HG02938 (cell line): ENCODE measurements around the gene KIAA0513.
A peak's percentile ranks its signal among the peaks of the same experiment; 100 is the strongest.

ENCODE experiments used
- ATAC-seq: cut with Tn5 transposase; IDR thresholded peaks from one replicate; pipeline ENCODE4 v1.9.1; 2021; ENCODE audit warnings: mild to moderate bottlenecking, moderate library complexity; ENCODE audit not compliant: unreplicated experiment

Gene KIAA0513

DNA sequence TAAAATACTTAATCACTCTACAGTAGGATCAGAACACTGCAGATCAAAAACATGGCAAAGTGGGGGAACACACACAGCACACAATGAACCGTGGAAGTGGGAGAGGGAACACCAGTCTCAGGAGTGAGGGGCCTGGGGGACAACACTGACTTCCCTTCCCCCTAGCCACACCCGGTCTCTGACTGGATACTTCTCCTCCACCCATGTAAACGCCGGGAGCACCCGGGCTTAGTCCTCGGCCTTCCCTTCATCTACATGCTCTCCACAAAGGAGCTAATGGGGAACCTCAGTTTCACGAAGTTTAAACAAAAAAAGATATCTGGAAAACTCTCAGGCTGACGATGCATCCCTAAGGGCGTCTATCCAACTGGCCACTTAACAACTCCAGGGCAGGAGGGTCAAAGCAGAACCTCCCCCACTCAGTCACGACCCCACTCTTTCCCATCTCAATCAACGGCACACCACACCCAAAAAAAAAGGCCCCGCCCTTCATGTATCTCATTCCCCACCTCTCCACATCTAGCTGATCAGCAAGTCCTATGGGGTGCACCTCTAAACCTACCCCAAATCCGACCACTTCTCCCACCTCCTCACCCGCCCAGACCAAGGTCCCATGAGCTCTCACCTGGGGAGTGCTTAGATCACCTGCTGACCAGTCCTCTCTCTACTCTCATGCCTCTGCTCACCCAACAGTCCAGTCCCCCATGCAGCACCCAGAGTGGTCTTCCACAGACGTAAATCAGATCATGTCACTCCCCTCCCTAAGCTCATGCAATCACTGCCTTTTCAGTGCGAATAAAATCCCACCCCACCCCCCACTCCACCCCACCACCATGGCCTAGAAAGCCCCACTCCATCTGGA, 23.6 kb upstream of the KIAA0513 start:
- ATAC-seq: no peak

DNA sequence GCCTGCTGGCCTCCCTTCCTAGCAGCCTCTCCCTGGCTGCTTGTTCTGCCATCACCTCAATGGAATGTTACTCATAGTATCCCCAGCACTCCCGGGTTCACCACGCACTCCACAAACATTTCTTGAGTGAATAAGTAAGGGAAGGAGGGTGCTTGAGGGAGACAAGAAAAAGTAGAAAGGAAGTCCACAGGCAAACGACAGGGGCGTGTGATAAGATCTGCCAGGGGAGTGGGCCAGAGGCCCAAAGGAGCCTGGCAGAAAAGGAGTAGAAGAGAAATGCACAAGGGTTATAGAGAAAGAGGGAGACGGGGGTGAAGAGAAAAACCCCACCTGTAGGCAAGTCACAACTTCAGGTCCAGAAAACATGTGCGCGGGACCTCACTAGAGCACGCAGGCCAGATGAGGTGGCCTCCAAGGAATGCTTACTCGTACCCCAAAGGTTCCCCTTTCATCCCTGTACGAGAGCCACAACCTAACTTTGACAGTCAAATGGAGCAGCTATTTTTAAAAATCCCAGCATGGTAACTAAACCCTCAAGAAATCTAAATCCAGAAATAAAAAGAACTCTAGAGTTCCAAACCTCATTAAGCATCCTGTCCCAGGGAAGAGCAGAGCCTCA, 22.9 kb upstream of the KIAA0513 start:
- ATAC-seq: no peak

DNA sequence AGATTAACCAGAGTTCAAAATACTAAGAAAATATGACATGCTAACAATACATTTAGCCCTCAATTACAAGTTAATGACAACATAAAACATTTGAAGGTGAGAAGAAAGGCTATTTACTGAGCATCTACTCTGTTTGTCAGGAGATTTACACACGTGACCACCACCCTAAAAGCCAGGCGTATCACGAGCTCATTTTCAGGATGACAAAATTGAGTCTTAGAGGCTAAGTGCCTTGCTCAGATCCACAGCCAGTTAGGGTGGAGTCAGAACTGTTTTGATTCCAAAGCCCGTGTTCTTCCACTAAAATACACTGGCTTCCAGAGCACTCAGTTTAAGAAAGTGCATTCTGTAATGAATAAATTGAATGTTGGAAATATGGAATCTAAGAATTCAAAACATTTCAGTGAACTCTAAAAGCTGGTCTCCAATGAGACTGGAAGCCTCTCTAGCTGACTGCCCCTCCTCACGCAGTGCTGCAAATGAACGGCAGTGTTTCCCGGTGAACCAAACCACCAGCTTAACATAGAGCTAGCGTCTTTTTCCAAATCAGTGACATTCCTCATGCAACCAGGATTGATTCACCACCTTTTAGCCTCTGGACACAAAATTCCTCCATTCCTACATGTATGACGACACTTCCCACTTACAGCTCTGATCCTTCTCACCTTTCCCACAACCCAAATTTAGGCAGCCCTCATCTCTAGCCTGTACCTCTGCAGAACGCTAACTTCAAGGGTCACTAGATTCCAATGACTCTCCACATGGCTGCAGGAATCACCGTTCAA, 22.1 kb upstream of the KIAA0513 start:
- ATAC-seq: no peak

DNA sequence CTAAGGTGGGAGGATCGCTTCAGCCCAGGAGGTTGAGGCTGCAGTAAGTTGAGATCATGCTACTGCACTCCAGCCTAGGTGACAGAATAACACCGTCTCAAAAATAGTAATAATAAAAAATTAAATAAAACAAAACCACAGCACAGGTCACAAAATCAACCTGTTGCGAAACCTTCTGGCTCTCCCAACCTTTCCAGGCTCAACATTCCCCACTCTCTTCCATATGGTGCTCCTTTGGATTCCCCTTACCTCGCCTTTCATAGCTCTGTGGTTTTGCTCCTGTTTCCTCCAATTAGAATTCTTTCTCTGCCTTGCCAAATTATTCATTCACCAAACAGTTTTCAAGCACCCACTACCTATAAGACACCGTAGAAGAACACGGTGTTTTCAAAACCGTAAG, 21.0 kb upstream of the KIAA0513 start:
- no peak for ATAC-seq

DNA sequence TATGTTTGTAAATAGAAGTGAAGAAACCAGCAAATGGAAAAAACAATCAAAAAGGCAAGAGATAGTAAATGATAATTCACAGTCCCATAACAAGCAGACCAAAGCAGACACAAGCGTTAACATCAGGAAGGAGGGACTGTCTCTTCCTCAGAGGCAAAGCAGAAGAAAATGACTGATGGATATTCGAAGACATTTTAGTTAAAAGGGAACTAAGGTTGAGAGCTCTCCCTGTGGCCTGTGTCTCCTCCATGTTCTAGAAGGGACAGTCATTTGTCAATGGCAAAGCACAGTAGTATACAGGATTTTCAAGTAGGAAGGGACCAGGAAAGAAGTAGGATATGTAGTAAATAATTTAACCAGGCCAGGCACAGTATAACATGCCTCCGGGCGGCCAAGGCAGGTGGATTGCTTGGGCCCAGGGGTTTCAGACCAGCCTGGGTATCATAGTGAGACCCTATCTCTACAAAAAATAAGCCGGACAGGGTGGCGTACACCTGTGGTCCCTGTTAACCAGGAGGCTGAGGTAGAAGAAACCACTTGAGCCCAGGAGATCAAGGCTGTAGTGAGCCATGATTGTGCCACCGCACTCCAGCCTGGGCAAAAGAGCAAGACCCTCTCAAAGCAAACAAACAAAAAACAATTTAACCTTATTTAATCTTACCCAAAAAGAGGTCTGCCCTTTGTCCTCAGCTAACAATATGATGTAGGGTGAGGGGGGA, 19.9 kb upstream of the KIAA0513 start:
- no peak for ATAC-seq

DNA sequence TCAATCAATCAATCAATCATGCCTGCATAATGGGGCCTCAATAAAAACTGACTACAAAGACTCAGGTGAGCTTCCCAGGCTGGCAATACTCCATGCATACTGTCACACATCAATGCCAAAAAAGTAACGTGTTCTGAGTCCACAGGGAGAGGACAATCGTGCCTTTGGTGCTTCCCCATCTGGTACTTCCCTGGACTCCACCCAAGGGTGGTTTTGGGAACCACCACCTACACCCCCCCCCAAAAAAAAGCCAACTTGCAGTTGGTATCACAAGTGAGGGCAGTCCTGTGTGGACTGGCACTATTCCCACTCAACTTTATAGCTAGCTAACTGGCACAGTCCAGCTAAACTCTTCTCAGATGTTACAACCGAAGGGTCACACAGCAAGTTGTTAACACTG, 19.3 kb upstream of the KIAA0513 start:
- no peak for ATAC-seq

DNA sequence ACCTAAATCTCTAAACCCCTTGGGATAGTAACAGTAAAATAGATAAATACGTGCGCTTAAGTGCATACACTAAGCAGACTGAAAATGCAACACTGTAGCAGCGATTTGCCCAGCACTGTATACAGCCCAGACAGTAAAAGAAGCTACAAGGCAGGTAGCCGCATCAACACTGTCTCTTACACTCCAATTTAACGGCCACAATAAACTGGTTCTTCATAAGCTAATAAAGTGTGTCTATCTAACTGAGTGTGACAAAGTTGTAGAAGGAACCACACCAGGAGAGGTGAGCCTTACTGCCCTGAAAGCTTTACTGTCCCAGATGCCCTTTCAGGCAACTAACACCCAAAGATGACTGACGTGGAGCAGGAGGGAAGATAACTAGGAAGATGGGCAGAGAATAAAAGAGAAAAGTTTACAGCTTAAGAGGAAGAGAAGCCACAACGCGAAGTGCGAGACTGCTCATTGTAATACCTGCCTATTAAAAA, 17.1 kb upstream of the KIAA0513 start:
- ATAC-seq: no peak

DNA sequence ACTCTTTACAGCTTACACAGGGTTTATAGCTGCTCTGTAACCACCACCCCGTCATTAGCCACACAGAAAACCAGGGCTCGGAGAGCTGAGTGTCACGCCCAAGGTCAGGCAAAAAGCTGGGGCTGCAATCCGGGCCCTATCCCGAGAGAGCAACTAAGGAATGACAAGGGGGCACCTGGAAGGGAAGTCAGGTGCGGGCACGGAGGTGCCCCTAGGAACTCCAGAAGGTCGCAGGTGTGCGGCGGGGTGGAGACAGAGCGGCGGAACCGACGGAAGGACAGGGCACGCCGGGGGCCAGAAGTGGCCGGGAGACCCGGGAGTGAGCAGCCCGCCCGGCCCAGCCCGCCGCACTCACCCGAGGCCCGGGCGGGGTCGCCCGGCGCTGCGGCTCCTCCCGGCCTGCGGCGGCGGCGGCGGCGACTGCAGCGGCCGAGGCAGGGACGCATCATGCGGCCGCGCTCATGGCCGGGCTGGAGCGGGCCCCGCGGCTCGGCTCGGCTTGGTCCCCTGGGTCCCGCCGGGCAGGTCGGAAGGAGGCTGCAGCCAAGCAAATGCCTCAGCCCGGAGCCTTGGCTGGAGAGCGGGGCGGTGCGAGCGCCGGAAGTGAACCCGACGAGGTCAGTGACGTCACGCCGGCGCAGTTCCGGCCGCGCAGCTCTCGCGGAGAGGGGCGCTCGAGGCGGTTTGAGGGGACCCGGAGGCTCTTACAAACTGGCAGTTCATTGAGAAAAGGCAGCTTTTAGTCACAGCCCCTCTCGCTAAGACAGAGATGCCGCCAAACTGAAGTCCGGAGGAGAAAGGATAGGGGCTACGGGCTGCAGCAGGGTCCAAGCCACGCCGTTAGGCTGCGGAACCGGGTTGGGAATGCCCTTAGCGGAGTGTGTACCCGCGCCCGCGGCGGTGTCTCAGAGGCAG, 16.4 kb upstream of the KIAA0513 start, which contains the start of gene ZDHHC7:
Gene ZDHHC7, minus strand, starts transcription at position 605 of the 915 bp plus-strand sequence. CDS start 20,917 bp downstream, outside the sequence.
- peak; percentile 83 for ATAC-seq

DNA sequence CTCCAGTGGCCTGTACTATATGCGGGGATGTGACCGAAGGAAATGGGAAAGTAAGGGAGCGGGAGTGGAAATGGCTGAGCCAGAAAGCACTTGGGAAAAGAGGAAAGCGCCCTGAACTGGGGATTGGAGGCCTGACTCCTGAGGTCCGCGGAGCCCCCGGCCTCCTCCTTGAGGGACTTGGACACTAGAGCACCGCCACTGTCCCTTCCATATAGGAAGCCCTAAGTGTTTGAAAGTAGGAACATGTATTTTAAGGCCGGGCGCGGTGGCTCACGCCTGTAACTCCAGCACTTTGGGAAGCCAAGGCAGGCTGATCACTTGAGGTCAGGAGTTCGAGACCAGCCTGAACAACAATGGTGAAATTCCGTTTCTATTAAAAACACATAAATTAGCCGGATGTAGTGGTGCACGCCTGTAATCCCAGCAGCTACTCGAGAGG, 15.7 kb upstream of the KIAA0513 start:
- no peak for ATAC-seq

DNA sequence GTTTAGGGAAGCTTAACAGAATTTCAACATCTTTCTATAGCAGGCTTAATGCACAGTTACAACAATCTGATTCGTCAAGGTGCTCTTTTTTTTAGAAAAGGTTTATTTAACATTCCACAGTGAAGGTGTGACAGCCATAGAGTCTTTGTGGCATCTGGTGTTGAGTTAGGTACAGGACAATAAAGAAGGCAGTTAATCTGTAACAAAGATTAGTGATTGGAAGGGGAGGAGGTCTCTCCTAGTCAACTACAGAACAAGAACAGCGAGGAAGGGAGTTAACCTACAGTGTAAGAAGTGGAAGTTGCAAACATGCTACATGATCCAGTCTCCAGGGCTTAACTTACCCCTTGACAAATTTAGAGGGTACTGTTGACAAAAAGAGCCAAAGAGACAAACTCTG, 13.3 kb upstream of the KIAA0513 start:
- no peak for ATAC-seq

DNA sequence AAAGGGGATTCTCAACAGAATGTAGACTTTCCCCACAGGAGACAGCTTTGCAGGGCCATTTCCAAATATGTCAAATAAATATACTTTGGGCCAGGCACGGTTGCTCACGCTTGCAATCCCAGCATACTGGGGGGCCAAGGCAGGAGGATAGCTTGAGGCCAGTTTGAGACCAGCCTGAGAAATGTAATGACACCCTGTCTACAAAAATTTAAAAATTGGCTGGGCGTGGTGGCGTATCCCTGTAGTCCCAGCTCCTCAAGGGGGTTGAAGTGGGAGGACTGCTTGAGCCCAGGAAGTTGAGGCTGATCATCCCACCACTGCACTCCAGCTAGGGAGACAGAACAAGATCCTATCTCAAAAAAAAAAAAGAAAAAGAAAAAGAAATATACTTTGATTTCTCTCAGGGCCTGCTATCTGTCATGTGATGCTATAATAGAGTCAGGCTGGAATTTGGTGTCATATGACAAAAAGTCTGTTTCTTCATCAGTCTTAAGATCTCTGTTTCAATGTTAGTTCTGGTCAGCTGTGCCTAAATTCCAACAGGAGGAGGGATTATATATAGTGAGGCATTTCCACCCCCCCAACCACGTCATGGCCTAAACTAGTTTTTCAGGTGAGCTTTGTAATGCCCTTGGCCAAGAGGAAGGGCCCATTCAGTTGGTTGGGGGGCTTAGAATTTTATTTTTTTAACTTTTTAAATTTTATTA, 12.0 kb upstream of the KIAA0513 start:
- ATAC-seq: no peak

DNA sequence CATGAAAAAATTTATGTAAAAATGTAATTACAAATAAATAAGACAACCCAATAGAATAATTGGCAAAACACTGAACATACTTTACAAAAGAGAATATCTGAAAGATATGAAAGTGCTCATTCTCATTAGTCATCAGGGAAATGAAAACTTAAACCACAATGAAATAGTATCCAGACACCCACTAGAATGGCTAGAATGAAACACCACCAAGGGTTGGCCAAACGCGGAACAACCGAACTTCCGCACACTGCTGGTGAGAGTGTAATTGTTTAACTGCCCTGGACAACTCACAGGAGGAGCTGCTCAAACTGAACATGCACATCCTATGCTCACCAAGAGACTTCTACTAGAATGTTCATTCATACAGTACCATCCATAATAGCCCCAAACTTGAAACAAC, 10.4 kb upstream of the KIAA0513 start:
- peak; percentile 65 for ATAC-seq

DNA sequence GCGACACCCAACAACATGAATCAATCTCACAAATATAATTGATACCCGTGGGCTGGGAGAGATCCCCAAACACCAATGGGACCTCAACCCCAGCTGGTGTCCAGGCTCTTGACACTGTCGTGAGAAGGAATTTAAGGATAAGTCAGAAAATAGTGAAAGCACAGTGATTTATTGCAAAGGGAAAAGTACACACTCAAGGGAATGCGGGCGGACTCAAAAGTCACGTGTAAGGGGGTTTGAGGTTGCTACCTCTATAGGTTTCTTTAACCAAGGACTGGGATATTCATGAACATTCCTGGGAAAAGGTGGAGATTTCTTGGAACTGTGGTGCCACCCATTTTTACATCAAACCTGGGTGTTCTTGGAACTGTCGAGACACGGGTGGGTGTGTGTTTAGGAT, 10.0 kb upstream of the KIAA0513 start:
- ATAC-seq: no peak

DNA sequence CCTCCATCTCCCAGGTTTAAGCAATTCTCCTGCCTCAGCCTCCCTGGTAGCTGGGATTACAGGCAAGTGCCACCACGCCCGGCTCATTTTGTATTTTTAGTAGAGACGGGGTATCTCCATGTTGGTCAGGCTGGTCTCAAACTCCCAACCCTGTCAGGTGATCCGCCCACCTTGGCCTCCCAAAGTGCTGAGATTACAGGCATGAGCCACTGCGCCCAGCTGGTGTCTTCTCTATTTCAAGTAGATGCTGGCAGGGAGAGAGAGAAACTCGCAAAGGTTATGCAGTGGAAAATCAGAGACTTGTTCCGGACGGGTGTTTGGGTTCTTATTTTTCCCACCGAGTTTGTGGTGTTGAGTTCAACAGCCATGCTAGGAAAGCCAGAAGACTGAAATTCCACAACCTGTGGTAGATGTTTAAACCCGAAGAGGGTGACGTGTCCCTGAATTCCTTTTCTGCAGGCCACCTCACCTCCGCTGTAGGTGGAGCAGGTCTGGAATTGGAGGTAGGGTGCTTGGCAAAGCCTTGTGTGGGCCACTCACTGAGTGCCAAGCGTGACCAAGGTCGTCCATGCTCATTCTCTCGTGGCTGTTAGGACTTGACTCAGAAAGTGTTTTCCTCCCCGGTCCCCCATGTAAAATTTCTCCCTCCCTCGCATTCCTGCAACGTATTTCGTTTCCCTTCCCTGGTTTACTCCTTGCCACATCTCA, 8.9 kb upstream of the KIAA0513 start:
- ATAC-seq: no peak

DNA sequence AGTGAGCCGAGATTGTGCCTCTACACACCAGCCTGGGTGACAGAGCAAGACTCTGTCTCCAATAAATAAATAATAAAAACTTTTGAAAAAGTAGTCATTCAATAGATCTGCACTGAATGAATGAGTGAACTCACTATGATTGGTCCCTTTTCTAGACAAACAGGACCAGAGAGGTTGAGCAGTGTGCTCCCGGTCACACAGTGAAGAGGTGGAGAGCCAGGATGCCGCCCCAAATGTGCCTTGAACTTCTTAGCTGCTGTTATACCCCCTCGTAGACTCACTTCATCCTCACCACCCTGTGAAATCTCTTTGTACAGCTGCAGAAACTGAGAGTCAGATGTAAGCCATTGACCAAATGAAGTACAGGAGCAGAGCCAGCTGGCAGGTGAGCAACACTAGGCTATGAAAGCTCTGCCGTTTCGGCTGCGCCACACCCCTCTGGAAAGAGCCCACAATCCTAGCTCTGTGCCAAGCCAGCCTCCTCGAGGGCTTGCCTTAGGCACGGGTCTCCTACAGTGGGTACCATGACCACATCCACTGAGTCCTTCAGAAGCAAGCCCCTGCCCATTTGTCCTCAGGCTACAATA, 7.8 kb upstream of the KIAA0513 start:
- no peak for ATAC-seq

DNA sequence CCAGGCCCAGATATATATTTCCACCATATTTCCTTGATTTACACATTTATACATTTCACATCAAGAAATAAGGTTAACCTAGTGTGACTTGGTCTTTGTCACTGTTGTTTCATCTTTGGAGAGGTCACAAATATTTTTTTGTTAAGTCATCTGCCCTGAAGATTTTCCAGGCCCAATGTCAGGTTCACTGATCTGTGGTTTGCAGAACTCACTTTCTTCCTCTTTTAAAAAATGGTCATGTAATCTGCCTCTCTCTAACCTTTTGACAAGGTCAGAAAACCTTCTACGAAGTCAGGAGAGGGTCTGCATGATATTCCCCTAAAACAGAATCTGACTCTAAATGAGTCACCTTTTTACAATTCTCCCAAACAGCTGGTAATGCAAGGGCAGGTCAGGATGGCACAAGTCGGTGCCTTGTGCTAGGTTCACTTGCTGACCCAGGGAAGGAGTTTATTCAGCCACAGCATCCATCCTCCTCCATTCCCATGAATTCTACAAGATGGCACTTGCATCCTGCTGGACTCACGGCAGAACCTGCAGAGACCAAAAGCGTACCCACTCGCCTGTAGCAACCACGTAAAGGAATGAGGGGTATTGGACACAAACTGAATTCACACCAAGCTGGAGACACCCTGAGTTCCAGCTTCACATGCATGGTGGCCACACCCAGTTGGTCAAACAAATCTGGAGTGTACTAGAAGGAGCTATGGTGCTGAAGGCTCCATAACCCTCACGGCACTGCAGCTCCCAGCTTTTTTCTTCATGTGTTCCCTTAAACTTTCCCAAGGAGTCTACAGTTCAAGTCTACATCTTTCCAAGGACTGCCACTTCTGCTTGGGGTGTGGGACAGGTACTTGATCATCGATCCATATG, 1.6 kb upstream of the KIAA0513 start:
- ATAC-seq: no peak

DNA sequence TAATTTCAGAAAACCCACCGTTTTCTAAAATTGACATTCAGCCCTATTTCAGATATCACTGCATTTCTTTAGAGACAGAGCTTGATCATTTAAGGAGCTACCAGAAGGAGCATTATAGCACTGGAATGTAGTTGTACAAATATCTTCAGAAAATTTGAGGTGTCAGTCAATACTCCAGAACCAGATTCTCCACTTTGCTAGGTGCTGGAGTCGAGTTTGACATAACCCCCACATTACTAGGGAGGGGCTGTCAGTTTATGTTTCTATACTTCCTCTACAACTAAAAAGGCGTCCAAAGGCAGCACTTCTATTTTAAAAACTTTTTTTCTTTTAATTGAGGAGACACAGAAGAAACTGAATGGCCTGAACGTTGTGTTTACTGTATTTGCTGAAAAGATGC, 892 bp upstream of the KIAA0513 start:
- no peak for ATAC-seq
